HUES48 (cell line): ENCODE data around the gene IFI44.

Experiments
- H3K27ac ChIP-seq: one replicate; pipeline ENCODE4 v1.7.0; 2013; ENCODE audit warnings: low read depth, low read length, inconsistent platforms
- H3K27me3 ChIP-seq: 2 replicates; pipeline ENCODE4 v1.6.1; 2013; ENCODE audit warnings: mild to moderate bottlenecking, low read length; ENCODE audit not compliant: control insufficient read depth, insufficient read depth
- H3K36me3 ChIP-seq: 2 replicates; pipeline ENCODE4 v1.6.1; 2013; ENCODE audit warnings: low read length; ENCODE audit not compliant: control insufficient read depth, insufficient read depth
- H3K4me1 ChIP-seq: 2 replicates; pipeline ENCODE4 v1.6.1; 2013; ENCODE audit warnings: mild to moderate bottlenecking, low read length; ENCODE audit not compliant: control insufficient read depth, insufficient read depth
- H3K4me3 ChIP-seq: 2 replicates; pipeline ENCODE4 v1.5.1; 2013; ENCODE audit warnings: mild to moderate bottlenecking, low read depth, low read length
- H3K9ac ChIP-seq: 2 replicates; pipeline ENCODE4 v1.6.1; 2013; ENCODE audit warnings: mild to moderate bottlenecking, low read depth, low read length, moderate library complexity
- H3K9me3 ChIP-seq: 2 replicates; pipeline ENCODE4 v1.6.1; 2013; ENCODE audit warnings: low read length; ENCODE audit not compliant: control insufficient read depth, insufficient read depth

Gene IFI44

GRCh38 chr1:78649628-78650027 is at the start of gene IFI44:
Gene IFI44 (plus strand): TSS chr1:78649831. CDS start chr1:78650196, 365 bp downstream.
- H3K27me3 ChIP-seq: no peaks in the 10 kb centered on the region
- no peak within 1 kb of the TSS for H3K4me3 ChIP-seq
- no peaks in the 10 kb centered on the region for H3K36me3 ChIP-seq
- H3K9ac ChIP-seq: no peak within 1 kb of the TSS
- no peaks in the 10 kb centered on the region for H3K4me1 ChIP-seq
- H3K27ac ChIP-seq: no peak within 1 kb of the TSS
- peaks cover 8% of the 10 kb centered on the region; the same call in 1 of the 2 replicates for H3K9me3 ChIP-seq

- Histone ChIP-seq H3K36me3 (no peaks in the 10 kb centered on the region), H3K9me3 (no peaks in the 10 kb centered on the region), H3K4me1 (peaks cover 6% of the 10 kb centered on the region; the same call in 1 of the 2 replicates), H3K9ac (no peak overlapping the region), H3K4me3 (no peak overlapping the region), H3K27me3 (no peaks in the 10 kb centered on the region), H3K27ac (no peak overlapping the region)
Observed at GRCh38 chr1:78601068-78601467, 48.6 kb upstream of the IFI44 start.

GRCh38 chr1:78603206-78603605 is 46.4 kb upstream of the IFI44 start:
- Histone ChIP-seq H3K4me1 (no peaks in the 10 kb centered on the region), H3K27ac (no peak overlapping the region), H3K27me3 (no peaks in the 10 kb centered on the region), H3K36me3 (no peaks in the 10 kb centered on the region), H3K9me3 (no peaks in the 10 kb centered on the region), H3K4me3 (no peak overlapping the region), H3K9ac (no peak overlapping the region)

GRCh38 chr1:78604643-78605042 is 45.0 kb upstream of the IFI44 start:
- no peaks in the 10 kb centered on the region for H3K9me3 ChIP-seq
- no peaks in the 10 kb centered on the region for H3K4me1 ChIP-seq

GRCh38 chr1:78606274-78606673 is 43.4 kb upstream of the IFI44 start:
- Histone ChIP-seq H3K4me1 (no peaks in the 10 kb centered on the region), H3K27ac (no peak overlapping the region), H3K9ac (no peak overlapping the region), H3K27me3 (no peaks in the 10 kb centered on the region), H3K36me3 (no peaks in the 10 kb centered on the region), H3K4me3 (no peak overlapping the region), H3K9me3 (no peaks in the 10 kb centered on the region)

More at GRCh38 chr1:78604643-78605042, 45.0 kb upstream of the IFI44 start:
- Histone ChIP-seq H3K4me3 (no peak overlapping the region), H3K9ac (no peak overlapping the region), H3K27ac (no peak overlapping the region), H3K36me3 (no peaks in the 10 kb centered on the region), H3K27me3 (no peaks in the 10 kb centered on the region)

GRCh38 chr1:78607334-78607927 is 42.2 kb upstream of the IFI44 start:
- Histone ChIP-seq H3K27me3 (no peaks in the 10 kb centered on the region), H3K36me3 (no peaks in the 10 kb centered on the region), H3K9ac (no peak overlapping the region), H3K4me1 (no peaks in the 10 kb centered on the region), H3K4me3 (no peak overlapping the region), H3K27ac (no peak overlapping the region), H3K9me3 (no peaks in the 10 kb centered on the region)

GRCh38 chr1:78607944-78608343 is 41.7 kb upstream of the IFI44 start:
- H3K9ac ChIP-seq: no peak overlapping the region
- H3K27me3 ChIP-seq: no peaks in the 10 kb centered on the region
- no peaks in the 10 kb centered on the region for H3K36me3 ChIP-seq
- H3K4me3 ChIP-seq: no peak overlapping the region
- H3K4me1 ChIP-seq: no peaks in the 10 kb centered on the region
- H3K9me3 ChIP-seq: no peaks in the 10 kb centered on the region
- H3K27ac ChIP-seq: no peak overlapping the region

GRCh38 chr1:78617615-78618026 is 32.0 kb upstream of the IFI44 start:
- no peak overlapping the region for H3K4me3 ChIP-seq
- H3K27me3 ChIP-seq: no peaks in the 10 kb centered on the region
- H3K27ac ChIP-seq: no peak overlapping the region
- H3K4me1 ChIP-seq: no peaks in the 10 kb centered on the region
- no peak overlapping the region for H3K9ac ChIP-seq
- no peaks in the 10 kb centered on the region for H3K36me3 ChIP-seq
- no peaks in the 10 kb centered on the region for H3K9me3 ChIP-seq

- H3K27ac ChIP-seq: no peak overlapping the region
- H3K9ac ChIP-seq: no peak overlapping the region
- H3K4me3 ChIP-seq: no peak overlapping the region
- no peaks in the 10 kb centered on the region for H3K36me3 ChIP-seq
- H3K27me3 ChIP-seq: no peaks in the 10 kb centered on the region
- peaks cover 3% of the 10 kb centered on the region; the same call in 1 of the 2 replicates for H3K4me1 ChIP-seq
- H3K9me3 ChIP-seq: no peaks in the 10 kb centered on the region
Observed at GRCh38 chr1:78619032-78619431, 30.6 kb upstream of the IFI44 start.

- Histone ChIP-seq H3K36me3 (no peaks in the 10 kb centered on the region), H3K4me1 (peaks cover 3% of the 10 kb centered on the region; the same call in 1 of the 2 replicates), H3K9ac (no peak overlapping the region), H3K27me3 (no peaks in the 10 kb centered on the region), H3K9me3 (no peaks in the 10 kb centered on the region), H3K27ac (no peak overlapping the region), H3K4me3 (no peak overlapping the region)
Observed at GRCh38 chr1:78619446-78619802, 30.2 kb upstream of the IFI44 start.

- Histone ChIP-seq H3K27ac (no peak within 1 kb of the TSS), H3K4me1 (peaks cover 3% of the 10 kb centered on the region; the same call in 1 of the 2 replicates), H3K36me3 (no peaks in the 10 kb centered on the region), H3K9me3 (no peaks in the 10 kb centered on the region), H3K27me3 (no peaks in the 10 kb centered on the region), H3K4me3 (no peak within 1 kb of the TSS), H3K9ac (no peak within 1 kb of the TSS)
Observed at GRCh38 chr1:78619803-78620579, 29.6 kb upstream of the IFI44 start, which contains the start of gene IFI44L. Gene IFI44L (plus strand): TSS chr1:78620448. CDS start chr1:78627916, 7,468 bp downstream.
